ENCODE measurements around the gene ZNF892. TPM values are rescaled to one million over a fixed set of nuclear protein-coding genes. Genes with fewer than 3 reads are reported as not detected.

Gene ZNF892
- total and polyA plus RNA-seq, 2 of the 13 experiments (the other 11 are each of a cell fraction or from before 2014, with no cell fraction given): not detected

- TF ChIP-seq ETS1 (CRISPR knock-in tag; IDR thresholded peaks at IDR 0.05) (no peak), ZNF20 (CRISPR knock-in tag; IDR thresholded peaks at IDR 0.05) (no peak), ZNF572 (CRISPR knock-in tag; IDR thresholded peaks at IDR 0.05) (0 out of 2 replicates have a peak, but pooled peaks have one; percentile 52), ARHGAP35 (CRISPR knock-in tag; IDR thresholded peaks at IDR 0.05; ENCODE audit: borderline replicate concordance) (peak; percentile 46; the same call in 1 of the 2 replicates), ZEB1 (IDR thresholded peaks at IDR 0.05; ENCODE audit: insufficient replicate concordance, low read depth) (no peak), DMAP1 (CRISPR knock-in tag; IDR thresholded peaks at IDR 0.05) (0 out of 2 replicates have a peak, but pooled peaks have one; percentile 21), NBN (conservative IDR thresholded peaks at IDR 0.05) (no peak), TCF7 (IDR thresholded peaks at IDR 0.05; ENCODE audit: low read depth) (no peak), PLSCR1 (CRISPR knock-in tag; IDR thresholded peaks at IDR 0.05; ENCODE audit: borderline replicate concordance) (no peak), ZNF772 (CRISPR knock-in tag; IDR thresholded peaks at IDR 0.05) (no peak), DMTF1 (CRISPR knock-in tag; IDR thresholded peaks at IDR 0.05) (no peak), KAT2B (IDR thresholded peaks at IDR 0.05; ENCODE audit: borderline replicate concordance, low read depth, low read length) (no peak), NPAS2 (CRISPR knock-in tag; IDR thresholded peaks at IDR 0.05; ENCODE audit: borderline replicate concordance) (no peak), ZKSCAN5 (CRISPR knock-in tag; IDR thresholded peaks at IDR 0.05) (no peak), THYN1 (CRISPR knock-in tag; IDR thresholded peaks at IDR 0.05; ENCODE audit: borderline replicate concordance, low read depth) (no peak), ZNF816 (CRISPR knock-in tag; IDR thresholded peaks at IDR 0.05; ENCODE audit: borderline replicate concordance) (no peak), THAP11 (CRISPR knock-in tag; IDR thresholded peaks at IDR 0.05) (no peak), CCAR2 (optimal IDR thresholded peaks at IDR 0.05; ENCODE audit: low read depth, low read length) (no peak), EP300 (IDR thresholded peaks at IDR 0.05; ENCODE audit: low read depth in 2 of 2, low read length in 2 of 2) (no peak), EP300 (CRISPR knock-in tag; IDR thresholded peaks at IDR 0.05; ENCODE audit: borderline replicate concordance) (0 out of 2 replicates have a peak, but pooled peaks have one; percentile 29), ZNF17 (CRISPR knock-in tag; IDR thresholded peaks at IDR 0.05) (no peak), CENPX (CRISPR knock-in tag; IDR thresholded peaks at IDR 0.05) (no peak), PBX2 (CRISPR knock-in tag; IDR thresholded peaks at IDR 0.05) (no peak), PAF1 (CRISPR knock-in tag; IDR thresholded peaks at IDR 0.05) (no peak)
These were observed 48.3 kb upstream of the ZNF892 start (continued) for GRCh38 chr2:95158891-95159619.
